Neuronal stem cell (in vitro differentiated cells): ENCODE measurements around the gene PNLDC1.

Source experiments
- DNase-seq: peaks from one replicate; pipeline ENCODE4 v3.0.0-alpha.2; 2013; ENCODE audit warnings: low spot score
- H2AFZ ChIP-seq: one replicate; pipeline ENCODE4 v1.6.1; 2013; ENCODE audit warnings: mild to moderate bottlenecking, low read length, inconsistent platforms
- H2AK5ac ChIP-seq: 2 replicates; pipeline ENCODE4 v1.6.1; 2013; ENCODE audit warnings: low read depth, mild to moderate bottlenecking, inconsistent platforms, low read length, moderate library complexity, mixed read lengths
- H2BK120ac ChIP-seq: 2 replicates; pipeline ENCODE4 v1.6.1; 2013; ENCODE audit warnings: low read depth, mild to moderate bottlenecking, inconsistent platforms, low read length, moderate library complexity, mixed read lengths
- H2BK12ac ChIP-seq: one replicate; pipeline ENCODE4 v1.6.1; 2013; ENCODE audit warnings: low read length, inconsistent platforms
- H2BK15ac ChIP-seq: 2 replicates; pipeline ENCODE4 v1.6.1; 2013; ENCODE audit warnings: mild to moderate bottlenecking, low read length, inconsistent platforms, mixed read lengths
- H2BK5ac ChIP-seq: one replicate; pipeline ENCODE4 v1.6.1; 2013; ENCODE audit warnings: inconsistent platforms, mild to moderate bottlenecking, low read length, moderate library complexity
- H3K14ac ChIP-seq: one replicate; pipeline ENCODE4 v1.6.1; 2013; ENCODE audit warnings: low read length, inconsistent platforms
- H3K18ac ChIP-seq: 2 replicates; pipeline ENCODE4 v1.6.1; 2013; ENCODE audit warnings: low read length, inconsistent platforms
- H3K23ac ChIP-seq: 2 replicates; pipeline ENCODE4 v1.6.1; 2013; ENCODE audit warnings: low read depth, mild to moderate bottlenecking, mixed read lengths, low read length, inconsistent platforms; ENCODE audit not compliant: poor library complexity
- H3K27ac ChIP-seq: replicated peaks from 3 replicates; pipeline ENCODE4 v1.5.1; 2013; ENCODE audit warnings: low read length, inconsistent platforms
- H3K27me3 ChIP-seq, 3 experiments: 2 replicates each; pipeline ENCODE4 v1.6.1; 2013; ENCODE audit warnings: low read length in 3 of 3, mild to moderate bottlenecking in 2 of 3, inconsistent platforms in 1 of 3, low read depth in 1 of 3, mixed read lengths in 1 of 3, moderate library complexity in 1 of 3; ENCODE audit not compliant: control insufficient read depth in 3 of 3, insufficient read depth in 3 of 3
- H3K36me3 ChIP-seq, 2 donors: replicated peaks in 1 of 2; 2 replicates each; pipeline ENCODE4 v1.6.1; 2013; ENCODE audit warnings: low read length in 2 of 2; ENCODE audit not compliant: control insufficient read depth in 2 of 2, insufficient read depth in 2 of 2
- H3K4ac ChIP-seq: 2 replicates; pipeline ENCODE4 v1.6.1; 2013; ENCODE audit warnings: inconsistent platforms, mild to moderate bottlenecking, low read length, moderate library complexity
- H3K4me1 ChIP-seq, 2 donors: 1 replicate in 1 of 2; 2 replicates in 1 of 2; pipeline ENCODE4 v1.6.1; 2013; ENCODE audit warnings: low read length in 2 of 2, low read depth in 1 of 2; ENCODE audit not compliant: control insufficient read depth in 2 of 2, insufficient read depth in 1 of 2
- H3K4me2 ChIP-seq: one replicate; pipeline ENCODE4 v1.6.1; 2013; ENCODE audit warnings: mild to moderate bottlenecking, low read length, inconsistent platforms; ENCODE audit not compliant: insufficient read depth, poor library complexity, severe bottlenecking
- H3K4me3 ChIP-seq, 2 donors: 2 replicates each; pipeline ENCODE4 v1.5.1; 2013; ENCODE audit warnings: low read length in 2 of 2, mild to moderate bottlenecking in 2 of 2, inconsistent platforms in 1 of 2, moderate library complexity in 1 of 2
- H3K79me1 ChIP-seq: one replicate; pipeline ENCODE4 v1.6.1; 2013; ENCODE audit warnings: low read depth, mild to moderate bottlenecking, inconsistent platforms, low read length, moderate library complexity
- H3K9ac ChIP-seq: one replicate; pipeline ENCODE4 v1.6.1; 2013; ENCODE audit warnings: mild to moderate bottlenecking, low read depth, low read length, inconsistent platforms; ENCODE audit not compliant: poor library complexity
- H3K9me3 ChIP-seq, 2 donors: replicated peaks in 1 of 2; 2 replicates each; pipeline versions ENCODE3 to v1.6.1; 2013; ENCODE audit warnings: low read length in 2 of 2, mild to moderate bottlenecking in 2 of 2, inconsistent platforms in 1 of 2, low read depth in 1 of 2, mixed read lengths in 1 of 2, moderate library complexity in 1 of 2; ENCODE audit not compliant: control insufficient read depth in 2 of 2, insufficient read depth in 1 of 2
- H4K8ac ChIP-seq: one replicate; pipeline ENCODE4 v1.6.1; 2013; ENCODE audit warnings: low read depth, mild to moderate bottlenecking, inconsistent platforms, low read length, moderate library complexity
- H4K91ac ChIP-seq: one replicate; pipeline ENCODE4 v1.6.1; 2013; ENCODE audit warnings: low read length, low read depth, mild to moderate bottlenecking, inconsistent platforms; ENCODE audit not compliant: poor library complexity
- WGBS, 2 donors: extraction: QIAGEN DNeasy Blood & Tissue Kit; methylation state at CpG; one replicate each; pipeline ENCODE4 v1.1.7; 2013; ENCODE audit warnings: missing lambda C conversion rate in 2 of 2, mixed read lengths in 1 of 2; ENCODE audit not compliant: insufficient read length in 2 of 2, insufficient replicate concordance in 1 of 2; ENCODE audit errors: extremely low coverage in 2 of 2; 5-methylcytosine and 5-hydroxymethylcytosine counted together

PNLDC1 gene

GRCh38 chr6:159833997-159834603 is 34.0 kb downstream of the PNLDC1 start:
- Histone ChIP-seq H3K9me3 (no peaks in the 10 kb centered on the region), H2BK5ac (no peak overlapping the region), H3K4me2 (no peak overlapping the region), H3K27me3 (peaks cover 0 to 8% (median 0%) of the 10 kb centered on the region in 3 experiments), H3K36me3 (no peaks in the 10 kb centered on the region), H2AK5ac (no peak overlapping the region), H3K23ac (no peak overlapping the region), H3K79me1 (no peaks in the 10 kb centered on the region), H3K4me3 (no peak overlapping the region), H3K9ac (no peak overlapping the region), H3K18ac (no peak overlapping the region), H4K8ac (no peak overlapping the region), H2BK15ac (no peak overlapping the region), H2AFZ (no peak overlapping the region), H3K4ac (no peak overlapping the region), H3K27ac (no peak overlapping the region), H2BK120ac (no peak overlapping the region), H3K14ac (no peak overlapping the region), H4K91ac (no peak overlapping the region), H3K4me1 (no peaks in the 10 kb centered on the region), H2BK12ac (no peak overlapping the region)
- no CpG with 5 or more reads among the region's 5 CpGs for WGBS, 2 donors
- no peak for DNase-seq

- Histone ChIP-seq H3K79me1 (no peaks in the 10 kb centered on the region), H3K18ac (no peak overlapping the region), H3K36me3 (no peaks in the 10 kb centered on the region), H3K23ac (peak overlapping the region; percentile 60), H4K8ac (no peak overlapping the region), H3K14ac (no peak overlapping the region), H3K9ac (no peak overlapping the region), H2BK120ac (no peak overlapping the region), H3K4me1 (no peaks in the 10 kb centered on the region), H2BK15ac (no peak overlapping the region), H4K91ac (no peak overlapping the region), H3K4me2 (no peak overlapping the region), H2BK12ac (no peak overlapping the region), H2AK5ac (no peak overlapping the region), H2AFZ (no peak overlapping the region), H3K9me3 (no peaks in the 10 kb centered on the region), H3K27me3 (peaks cover 0 to 8% (median 0%) of the 10 kb centered on the region in 3 experiments), H3K4ac (no peak overlapping the region), H2BK5ac (no peak overlapping the region), H3K27ac (no peak overlapping the region), H3K4me3 (no peak overlapping the region)
- DNase-seq = no peak
- WGBS, 2 donors = no CpG with 5 or more reads among the region's 29 CpGs
Measured at GRCh38 chr6:159836718-159837490, 36.8 kb downstream of the PNLDC1 start.

GRCh38 chr6:159837511-159837910 is 37.4 kb downstream of the PNLDC1 start:
- Histone ChIP-seq H2AFZ (no peak overlapping the region), H3K18ac (no peak overlapping the region), H3K79me1 (no peaks in the 10 kb centered on the region), H3K23ac (no peak overlapping the region), H3K27ac (no peak overlapping the region), H3K4me3 (no peak overlapping the region), H3K14ac (no peak overlapping the region), H3K27me3 (peaks cover 0 to 8% (median 0%) of the 10 kb centered on the region in 3 experiments), H2AK5ac (no peak overlapping the region), H2BK5ac (no peak overlapping the region), H2BK120ac (no peak overlapping the region), H2BK15ac (no peak overlapping the region), H2BK12ac (no peak overlapping the region), H3K4me1 (no peaks in the 10 kb centered on the region), H3K36me3 (no peaks in the 10 kb centered on the region), H3K4me2 (no peak overlapping the region), H3K9me3 (no peaks in the 10 kb centered on the region), H4K91ac (no peak overlapping the region), H3K9ac (no peak overlapping the region), H3K4ac (no peak overlapping the region), H4K8ac (no peak overlapping the region)
- no CpG with 5 or more reads among the region's 8 CpGs for WGBS, 2 donors
- no peak for DNase-seq

- H3K4me2 ChIP-seq = no peak overlapping the region
- no peak overlapping the region for H4K8ac ChIP-seq
- no peak overlapping the region for H2AK5ac ChIP-seq
- no peak overlapping the region for H3K4ac ChIP-seq
- H3K4me3 ChIP-seq = no peak overlapping the region
- no peaks in the 10 kb centered on the region for H3K4me1 ChIP-seq
- H3K9ac ChIP-seq = no peak overlapping the region
- H3K14ac ChIP-seq = no peak overlapping the region
- H3K18ac ChIP-seq = no peak overlapping the region
- H3K79me1 ChIP-seq = no peaks in the 10 kb centered on the region
- no peak overlapping the region for H3K23ac ChIP-seq
- no peak overlapping the region for H3K27ac ChIP-seq
- no peak overlapping the region for H2BK15ac ChIP-seq
- no peak overlapping the region for H4K91ac ChIP-seq
- H2AFZ ChIP-seq = no peak overlapping the region
- no peaks in the 10 kb centered on the region for H3K36me3 ChIP-seq
- peaks cover 0 to 8% (median 0%) of the 10 kb centered on the region in 3 experiments for H3K27me3 ChIP-seq
- no peak overlapping the region for H2BK5ac ChIP-seq
- no peak for DNase-seq
- no peaks in the 10 kb centered on the region for H3K9me3 ChIP-seq
- no CpG with 5 or more reads among the region's 7 CpGs for WGBS, 2 donors
- H2BK12ac ChIP-seq = no peak overlapping the region
- H2BK120ac ChIP-seq = no peak overlapping the region
Measured at GRCh38 chr6:159838020-159838744, 38.1 kb downstream of the PNLDC1 start.
